GM19324 (cell line): ENCODE data around the gene CCDC63.
"Not testable (repeated sequence)": the region's sequence is repeated elsewhere in the genome, so short reads cannot be mapped to it uniquely, and the experiment has no call there.

Experiments
- ATAC-seq: cut with Tn5 transposase; IDR thresholded peaks from one replicate; pipeline ENCODE4 v1.9.1; 2021; ENCODE audit warnings: mild to moderate bottlenecking, moderate library complexity; ENCODE audit not compliant: unreplicated experiment, low FRiP score

Gene CCDC63

GRCh38 chr12:110943373-110943772, 96.6 kb downstream of the CCDC63 start:
- ATAC-seq: no peak

GRCh38 chr12:110948041-110948440, 101.3 kb downstream of the CCDC63 start:
- ATAC-seq: no peak

- ATAC-seq: not testable (repeated sequence)
Measured at GRCh38 chr12:110950466-110950865, 103.7 kb downstream of the CCDC63 start.

GRCh38 chr12:110950867-110951266, 104.1 kb downstream of the CCDC63 start:
- not testable (repeated sequence) for ATAC-seq
